ENCODE measurements around the gene FAT1.

FAT1 gene

GRCh38 chr4:186707996-186708395 is 15.7 kb downstream of the FAT1 start:
- DNase-seq (no peak), ATAC-seq (replicated peaks) (no peak)
- H3K36me3 Mint-ChIP-seq (ENCODE audit: insufficient read depth), result no peaks in the 10 kb centered on the region
- peaks cover 0 to 3% of the 10 kb centered on the region in 2 donors for H3K9me3 Mint-ChIP-seq
- H3K4me1 Mint-ChIP-seq (ENCODE audit: low read depth in 2 of 2), result no peaks in the 10 kb centered on the region
- H3K27ac Mint-ChIP-seq, result no peak overlapping the region
- H3K4me3 Mint-ChIP-seq, result no peak overlapping the region
- no peaks in the 10 kb centered on the region for H3K27me3 Mint-ChIP-seq

- Mint-ChIP-seq H3K36me3 (ENCODE audit: insufficient read depth) (no peaks in the 10 kb centered on the region), H3K9me3 (peaks cover 0 to 3% of the 10 kb centered on the region in 2 donors), H3K4me1 (ENCODE audit: low read depth in 2 of 2) (no peaks in the 10 kb centered on the region), H3K4me3 (no peak overlapping the region), H3K27ac (no peak overlapping the region), H3K27me3 (no peaks in the 10 kb centered on the region)
- ATAC-seq (replicated peaks) (no peak), DNase-seq (no peak)
Measured at GRCh38 chr4:186707574-186707973, 16.1 kb downstream of the FAT1 start.

- H3K4me1 Mint-ChIP-seq (ENCODE audit: low read depth in 2 of 2), result no peaks in the 10 kb centered on the region
- H3K4me3 Mint-ChIP-seq, result no peak overlapping the region
- no peaks in the 10 kb centered on the region for H3K36me3 Mint-ChIP-seq (ENCODE audit: insufficient read depth)
- no peak overlapping the region for H3K27ac Mint-ChIP-seq
- no peaks in the 10 kb centered on the region for H3K27me3 Mint-ChIP-seq
- DNase-seq, result no peak
- ATAC-seq (replicated peaks), result no peak
- H3K9me3 Mint-ChIP-seq, result peaks cover 0 to 4% of the 10 kb centered on the region in 2 donors
Measured at GRCh38 chr4:186704057-186704456, 19.6 kb downstream of the FAT1 start.

GRCh38 chr4:186703510-186703909 is 20.1 kb downstream of the FAT1 start:
- Mint-ChIP-seq H3K36me3 (ENCODE audit: insufficient read depth) (no peaks in the 10 kb centered on the region), H3K9me3 (peaks cover 0 to 4% of the 10 kb centered on the region in 2 donors), H3K27me3 (no peaks in the 10 kb centered on the region), H3K4me3 (no peak overlapping the region), H3K4me1 (ENCODE audit: low read depth in 2 of 2) (no peaks in the 10 kb centered on the region), H3K27ac (no peak overlapping the region)
- ATAC-seq (replicated peaks) (no peak), DNase-seq (no peak)

GRCh38 chr4:186702940-186703339 is 20.7 kb downstream of the FAT1 start:
- no peaks in the 10 kb centered on the region for H3K27me3 Mint-ChIP-seq
- no peak overlapping the region for H3K4me3 Mint-ChIP-seq
- no peak for DNase-seq
- H3K27ac Mint-ChIP-seq, result no peak overlapping the region
- no peak for ATAC-seq (replicated peaks)
- H3K36me3 Mint-ChIP-seq (ENCODE audit: insufficient read depth), result no peaks in the 10 kb centered on the region
- H3K9me3 Mint-ChIP-seq, result peaks cover 0 to 4% of the 10 kb centered on the region in 2 donors
- H3K4me1 Mint-ChIP-seq (ENCODE audit: low read depth in 2 of 2), result no peaks in the 10 kb centered on the region

GRCh38 chr4:186702297-186702696 is 21.4 kb downstream of the FAT1 start:
- H3K27me3 Mint-ChIP-seq, result no peaks in the 10 kb centered on the region
- H3K4me3 Mint-ChIP-seq, result no peak overlapping the region
- H3K27ac Mint-ChIP-seq, result no peak overlapping the region
- no peaks in the 10 kb centered on the region for H3K36me3 Mint-ChIP-seq (ENCODE audit: insufficient read depth)
- DNase-seq, result no peak
- H3K4me1 Mint-ChIP-seq (ENCODE audit: low read depth in 2 of 2), result no peaks in the 10 kb centered on the region
- peaks cover 0 to 4% of the 10 kb centered on the region in 2 donors for H3K9me3 Mint-ChIP-seq
- ATAC-seq (replicated peaks), result no peak

- no peaks in the 10 kb centered on the region for H3K4me1 Mint-ChIP-seq (ENCODE audit: low read depth in 2 of 2)
- peaks cover 0 to 4% of the 10 kb centered on the region in 2 donors for H3K9me3 Mint-ChIP-seq
- ATAC-seq (replicated peaks), result no peak
- no peaks in the 10 kb centered on the region for H3K27me3 Mint-ChIP-seq
- no peak overlapping the region for H3K4me3 Mint-ChIP-seq
- H3K27ac Mint-ChIP-seq, result no peak overlapping the region
- DNase-seq, result no peak
- H3K36me3 Mint-ChIP-seq (ENCODE audit: insufficient read depth), result no peaks in the 10 kb centered on the region
Measured at GRCh38 chr4:186701788-186702187, 21.9 kb downstream of the FAT1 start.

DNA sequence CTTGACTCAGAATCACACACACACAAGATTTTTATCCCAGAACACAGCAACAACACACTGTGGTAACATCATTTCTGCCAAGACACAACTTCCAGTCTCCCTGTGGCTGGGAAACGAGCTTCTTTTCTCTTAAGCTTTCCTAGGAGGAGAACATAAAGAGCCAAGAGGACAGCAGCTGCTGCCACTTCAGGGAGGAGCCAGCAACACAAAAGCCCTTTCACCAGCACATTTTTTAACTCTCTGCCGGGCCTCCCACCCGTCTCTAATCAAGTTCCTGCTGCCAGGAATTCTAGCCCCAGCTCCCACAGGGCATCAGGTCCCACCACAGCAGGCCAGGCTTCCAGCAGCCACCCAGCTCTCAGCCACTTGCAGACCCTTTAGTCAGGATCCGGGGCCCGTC is 22.4 kb downstream of the FAT1 start:
- Mint-ChIP-seq H3K4me3 (no peak overlapping the region), H3K27ac (no peak overlapping the region), H3K9me3 (peaks cover 0 to 4% of the 10 kb centered on the region in 2 donors)

GRCh38 chr4:186700746-186701145 is 22.9 kb downstream of the FAT1 start:
- H3K4me3 Mint-ChIP-seq, result no peak overlapping the region

More for the DNA sequence above, 22.4 kb downstream of the FAT1 start:
- no peak for ATAC-seq (replicated peaks)
- no peak for DNase-seq
- Mint-ChIP-seq H3K4me1 (ENCODE audit: low read depth in 2 of 2) (no peaks in the 10 kb centered on the region), H3K27me3 (no peaks in the 10 kb centered on the region), H3K36me3 (ENCODE audit: insufficient read depth) (no peaks in the 10 kb centered on the region)

GRCh38 chr4:186699881-186700397 is 23.7 kb downstream of the FAT1 start:
- Mint-ChIP-seq H3K4me1 (ENCODE audit: low read depth in 2 of 2) (no peaks in the 10 kb centered on the region), H3K27me3 (no peaks in the 10 kb centered on the region)
- DNase-seq, result no peak

More at GRCh38 chr4:186700746-186701145, 22.9 kb downstream of the FAT1 start:
- DNase-seq, result no peak
- Mint-ChIP-seq H3K27me3 (no peaks in the 10 kb centered on the region), H3K27ac (no peak overlapping the region), H3K36me3 (ENCODE audit: insufficient read depth) (no peaks in the 10 kb centered on the region), H3K9me3 (peaks cover 0 to 4% of the 10 kb centered on the region in 2 donors), H3K4me1 (ENCODE audit: low read depth in 2 of 2) (no peaks in the 10 kb centered on the region)
- ATAC-seq (replicated peaks), result no peak

DNA sequence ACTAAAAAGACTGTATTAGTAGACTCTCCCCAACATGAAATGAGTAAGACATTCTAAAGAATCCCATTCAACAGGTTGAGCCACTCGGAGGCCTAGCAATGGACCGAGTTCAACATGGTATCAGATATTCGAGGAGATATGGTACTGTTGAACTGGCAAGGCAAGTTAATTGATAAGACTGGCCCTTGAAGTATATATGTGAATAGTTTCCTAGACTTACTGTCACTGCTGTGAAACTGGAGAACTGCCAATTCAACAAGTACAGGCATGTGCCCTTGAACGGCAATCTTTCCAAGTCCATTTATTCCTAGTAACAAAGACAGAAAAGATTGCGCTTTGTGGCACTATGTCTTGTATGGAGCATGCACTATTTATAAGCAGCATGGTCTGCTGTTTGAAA is 24.4 kb downstream of the FAT1 start:
- Mint-ChIP-seq H3K4me3 (no peak overlapping the region), H3K9me3 (peaks cover 0 to 4% of the 10 kb centered on the region in 2 donors), H3K27me3 (no peaks in the 10 kb centered on the region), H3K36me3 (ENCODE audit: insufficient read depth) (no peaks in the 10 kb centered on the region), H3K27ac (no peak overlapping the region), H3K4me1 (ENCODE audit: low read depth in 2 of 2) (no peaks in the 10 kb centered on the region)
- DNase-seq (no peak), ATAC-seq (replicated peaks) (no peak)

More at GRCh38 chr4:186699881-186700397, 23.7 kb downstream of the FAT1 start:
- Mint-ChIP-seq H3K27ac (no peak overlapping the region), H3K36me3 (ENCODE audit: insufficient read depth) (no peaks in the 10 kb centered on the region), H3K4me3 (no peak overlapping the region), H3K9me3 (peaks cover 0 to 4% of the 10 kb centered on the region in 2 donors)
- no peak for ATAC-seq (replicated peaks)

DNA sequence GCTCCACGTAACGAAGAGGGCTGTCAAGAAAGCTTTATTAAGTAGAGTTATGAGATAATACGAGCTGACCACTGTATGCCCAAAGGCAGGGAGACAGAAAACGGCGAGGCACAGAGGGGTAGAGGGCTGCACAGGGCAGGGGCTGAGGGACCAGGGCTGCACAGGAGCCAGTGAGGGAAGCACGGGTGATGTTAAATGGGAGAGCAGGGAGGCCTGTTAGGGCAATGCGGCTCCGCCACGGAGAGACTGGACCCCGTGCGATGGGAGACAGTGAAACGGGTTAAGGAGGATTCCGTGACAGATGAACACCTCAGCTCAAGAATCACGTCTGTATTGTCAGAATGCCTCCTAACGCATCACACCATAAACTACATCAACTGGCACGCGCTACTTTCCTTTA is 25.1 kb downstream of the FAT1 start:
- Mint-ChIP-seq H3K4me3 (no peak overlapping the region), H3K9me3 (peaks cover 7% of the 10 kb centered on the region in 2 donors), H3K36me3 (ENCODE audit: insufficient read depth) (no peaks in the 10 kb centered on the region), H3K27me3 (no peaks in the 10 kb centered on the region), H3K4me1 (ENCODE audit: low read depth in 2 of 2) (no peaks in the 10 kb centered on the region), H3K27ac (no peak overlapping the region)
- DNase-seq (no peak), ATAC-seq (replicated peaks) (no peak)

DNA sequence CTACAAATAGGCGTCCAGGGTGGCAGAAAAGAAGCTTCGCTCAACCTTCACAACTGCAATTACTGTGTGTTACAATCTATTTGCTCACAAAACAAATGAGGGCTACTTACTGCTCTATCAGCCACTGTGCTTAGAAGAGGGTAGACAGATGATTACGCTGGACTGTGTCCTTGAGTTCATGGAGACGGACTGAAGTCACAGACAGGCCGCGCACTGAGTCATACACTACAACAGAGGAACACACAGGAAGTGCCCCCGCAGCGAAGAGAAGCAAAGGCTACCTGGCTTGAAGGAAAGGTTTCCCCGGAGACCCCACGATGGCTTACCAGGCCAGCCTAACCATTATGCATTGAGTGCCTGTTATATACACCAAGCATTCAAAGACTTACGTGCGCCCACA is 25.6 kb downstream of the FAT1 start:
- DNase-seq (no peak), ATAC-seq (replicated peaks) (no peak)
- H3K27me3 Mint-ChIP-seq, result no peaks in the 10 kb centered on the region

DNA sequence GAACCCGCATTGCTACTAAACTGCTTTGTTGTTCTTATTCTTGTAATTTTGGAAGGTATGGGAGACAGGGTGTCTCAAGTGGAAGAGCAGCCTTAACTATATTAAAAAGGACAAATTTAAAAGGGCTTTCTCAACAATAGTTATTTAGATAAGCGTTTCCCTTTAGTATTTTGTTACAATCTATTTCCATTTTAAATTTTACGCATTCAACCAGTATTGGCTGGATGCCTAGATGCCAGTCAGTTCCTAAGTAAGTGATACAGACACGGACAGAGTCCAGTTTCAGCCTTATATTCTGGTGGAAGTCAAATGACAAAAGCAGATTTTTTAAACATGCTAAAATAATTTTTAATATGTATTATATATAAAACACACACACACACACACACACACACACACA is 28.3 kb downstream of the FAT1 start:
- H3K4me1 Mint-ChIP-seq (ENCODE audit: low read depth in 2 of 2), result no peaks in the 10 kb centered on the region
- H3K36me3 Mint-ChIP-seq (ENCODE audit: insufficient read depth), result no peaks in the 10 kb centered on the region
- H3K4me3 Mint-ChIP-seq, result no peak overlapping the region
- DNase-seq (no peak), ATAC-seq (replicated peaks) (no peak)
- H3K27me3 Mint-ChIP-seq, result no peaks in the 10 kb centered on the region
- no peak overlapping the region for H3K27ac Mint-ChIP-seq
- peaks cover 5 to 7% of the 10 kb centered on the region in 2 donors for H3K9me3 Mint-ChIP-seq

More for the DNA sequence above, 25.6 kb downstream of the FAT1 start:
- Mint-ChIP-seq H3K9me3 (peaks cover 7% of the 10 kb centered on the region in 2 donors), H3K36me3 (ENCODE audit: insufficient read depth) (no peaks in the 10 kb centered on the region), H3K27ac (no peak overlapping the region), H3K4me1 (ENCODE audit: low read depth in 2 of 2) (no peaks in the 10 kb centered on the region), H3K4me3 (no peak overlapping the region)

DNA sequence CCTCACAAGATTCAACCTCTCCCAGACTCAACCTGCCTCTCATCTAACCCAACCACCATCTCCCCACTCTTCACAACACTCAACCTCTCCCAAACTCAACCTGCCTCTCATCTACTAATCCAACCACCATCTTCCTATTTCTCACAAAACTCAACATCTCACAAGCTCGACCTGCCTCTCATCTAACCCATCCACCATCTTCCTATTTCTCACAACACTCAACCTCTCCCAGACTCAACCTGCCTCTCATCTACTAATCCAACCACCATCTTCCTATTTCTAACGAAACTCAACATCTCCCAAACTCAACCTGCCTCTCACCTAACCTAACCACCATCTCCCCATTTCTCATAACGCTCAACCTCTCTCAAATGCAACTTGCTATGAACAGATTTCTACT is 29.8 kb downstream of the FAT1 start:
- DNase-seq (no peak), ATAC-seq (replicated peaks) (no peak)
- no peaks in the 10 kb centered on the region for H3K27me3 Mint-ChIP-seq
- H3K27ac Mint-ChIP-seq, result no peak overlapping the region
- H3K36me3 Mint-ChIP-seq (ENCODE audit: insufficient read depth), result no peaks in the 10 kb centered on the region
- H3K4me1 Mint-ChIP-seq (ENCODE audit: low read depth in 2 of 2), result no peaks in the 10 kb centered on the region
- peaks cover 9 to 13% of the 10 kb centered on the region in 2 donors for H3K9me3 Mint-ChIP-seq
- no peak overlapping the region for H3K4me3 Mint-ChIP-seq

All from effector memory CD8-positive, alpha-beta T cell (primary cell).